HG02885 (cell line): Measurements from ENCODE around the gene SPATA31C1.
"Not testable (repeated sequence)": the region's sequence is repeated elsewhere in the genome, so short reads cannot be mapped to it uniquely, and the experiment has no call there.

Source experiments
- ATAC-seq: cut with Tn5 transposase; IDR thresholded peaks from one replicate; pipeline ENCODE4 v1.9.1; 2021; ENCODE audit warnings: mild to moderate bottlenecking; ENCODE audit not compliant: unreplicated experiment, poor library complexity

Gene SPATA31C1

DNA sequence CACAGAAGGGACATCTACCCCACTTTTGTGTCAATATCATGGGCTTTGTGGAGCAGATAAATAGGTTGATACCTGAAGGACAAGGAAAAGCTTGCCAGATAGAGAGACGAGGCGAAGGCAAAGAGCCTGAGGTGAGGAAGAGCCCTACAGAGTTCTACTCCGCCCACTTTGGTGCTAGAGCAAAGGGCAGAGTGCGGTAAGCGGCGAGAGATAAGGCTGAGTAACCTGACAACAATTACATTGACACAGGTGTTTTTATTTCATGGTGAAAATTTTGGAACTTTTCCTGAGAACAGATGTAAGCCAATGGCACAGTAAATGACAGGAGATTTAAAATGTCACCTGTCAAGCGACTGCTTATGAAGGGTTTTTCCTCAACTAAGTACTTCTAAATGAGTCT lies 16.7 kb downstream of the SPATA31C1 start:
- ATAC-seq = not testable (repeated sequence)

DNA sequence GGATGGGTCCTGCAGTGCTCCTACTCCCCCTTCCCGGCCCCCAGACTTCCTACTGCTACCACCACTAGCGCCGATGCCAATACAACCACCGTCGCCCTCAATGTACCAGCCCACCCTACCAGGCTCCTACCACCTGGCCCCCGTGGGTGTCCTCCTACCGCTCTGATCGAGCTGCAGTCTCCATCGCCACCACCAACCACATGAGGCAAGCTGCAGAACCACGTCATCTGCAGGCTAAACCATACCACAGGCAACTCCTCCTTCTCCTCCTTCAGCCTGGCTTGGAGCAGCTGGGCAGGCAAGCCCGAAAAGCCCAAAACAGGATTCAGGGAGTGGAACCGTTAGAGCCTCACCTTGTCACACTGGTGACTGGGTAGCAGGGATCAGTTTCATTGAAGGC lies 19.6 kb downstream of the SPATA31C1 start:
- ATAC-seq = not testable (repeated sequence)

DNA sequence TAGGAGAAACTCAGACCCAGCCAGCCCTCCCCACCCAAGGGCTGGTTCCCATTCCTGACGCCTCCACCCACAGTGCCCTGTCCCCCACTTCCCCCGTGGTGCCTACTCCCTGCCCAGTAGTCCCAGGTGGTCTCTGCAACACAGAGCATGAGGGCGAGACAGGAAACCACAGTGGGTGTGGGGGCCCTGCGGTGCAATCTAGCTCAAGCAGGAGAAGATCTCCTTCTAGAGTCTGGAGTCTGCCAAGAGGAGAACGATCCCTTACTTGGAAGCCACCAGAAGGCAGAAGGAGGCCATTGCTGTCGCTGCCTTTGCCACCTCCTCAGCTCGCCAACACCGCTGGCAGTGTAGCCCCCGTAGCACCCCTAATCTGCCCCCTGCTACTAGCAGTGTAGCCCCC lies 20.2 kb downstream of the SPATA31C1 start:
- not testable (repeated sequence) for ATAC-seq

DNA sequence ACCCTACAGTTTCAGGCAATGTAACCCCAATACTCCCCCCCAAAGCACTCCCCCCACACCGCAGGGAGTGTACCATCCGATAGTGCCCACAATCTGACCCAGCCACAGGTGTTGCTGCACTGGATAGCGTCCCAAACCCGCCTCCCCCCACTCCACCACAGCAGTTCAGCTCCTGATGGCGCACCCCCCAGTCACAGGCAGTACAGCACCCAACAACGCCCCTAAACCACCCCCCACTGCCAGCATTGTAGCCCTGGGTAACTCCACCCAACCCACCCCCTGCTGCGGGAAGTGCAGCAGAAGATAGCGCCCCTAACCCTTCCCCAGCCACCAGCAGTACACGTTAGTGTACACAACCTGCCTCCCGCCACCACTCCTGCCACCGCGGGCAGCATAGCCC lies 20.6 kb downstream of the SPATA31C1 start:
- not testable (repeated sequence) for ATAC-seq

DNA sequence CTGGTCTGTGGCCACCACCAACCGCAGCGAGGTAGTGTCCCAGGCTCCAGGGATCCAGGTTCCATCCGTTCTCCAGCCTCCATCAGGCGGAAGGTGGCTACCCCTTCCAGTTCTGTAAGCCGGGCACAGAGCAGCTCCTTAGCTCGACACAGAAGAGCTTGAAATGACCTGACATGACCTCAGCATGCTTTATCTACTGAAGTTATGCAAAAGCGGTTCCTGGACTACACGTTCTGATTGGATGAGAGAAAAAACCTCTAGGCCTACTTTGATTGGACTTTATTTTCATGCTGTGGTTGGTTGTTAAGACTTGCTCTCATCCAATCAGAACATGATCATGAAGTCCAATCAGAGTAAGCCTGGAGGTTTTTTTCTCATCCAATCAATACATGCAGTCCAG lies 21.3 kb downstream of the SPATA31C1 start:
- ATAC-seq = not testable (repeated sequence)

DNA sequence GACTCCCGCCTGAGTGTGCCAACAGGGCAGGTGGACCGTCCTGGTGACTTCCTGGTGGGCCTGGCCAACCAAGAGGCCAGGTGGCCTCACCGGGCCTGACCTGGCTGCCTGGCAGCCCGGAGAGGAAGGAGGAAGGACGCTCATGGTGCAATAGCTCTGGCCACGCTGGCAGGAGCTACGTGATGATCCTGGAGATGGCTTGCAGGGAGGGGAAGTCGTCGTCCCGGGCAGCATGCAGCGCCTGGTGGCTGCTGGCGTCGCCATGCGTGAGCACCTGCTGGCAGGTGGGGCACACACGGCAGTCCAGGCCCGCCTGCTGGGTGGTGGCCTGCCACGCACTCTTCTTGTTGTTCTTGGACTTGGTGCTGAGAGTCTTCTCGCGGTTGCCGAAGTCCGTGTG lies 26.3 kb downstream of the SPATA31C1 start:
- no peak for ATAC-seq

DNA sequence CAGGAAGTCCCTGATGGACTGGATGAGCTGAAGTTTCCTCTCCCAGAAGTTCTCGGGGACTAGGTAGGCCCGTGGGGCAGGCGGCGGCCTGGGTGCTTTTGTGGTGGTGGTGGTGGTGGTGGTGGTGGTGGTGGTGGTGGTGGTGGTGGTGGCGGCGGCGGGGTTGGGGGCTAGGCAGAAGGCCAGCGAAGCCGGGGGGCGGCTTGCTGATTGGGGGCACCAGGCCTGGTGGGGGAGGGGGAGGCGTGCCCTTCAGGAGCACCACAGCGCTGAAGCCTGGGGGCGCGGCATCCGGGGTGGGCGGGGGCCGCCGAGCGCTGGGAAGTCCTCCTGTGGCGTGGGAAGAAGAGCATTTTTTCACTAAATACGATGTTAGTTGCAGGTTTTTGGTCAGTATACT lies 26.9 kb downstream of the SPATA31C1 start:
- no peak for ATAC-seq

DNA sequence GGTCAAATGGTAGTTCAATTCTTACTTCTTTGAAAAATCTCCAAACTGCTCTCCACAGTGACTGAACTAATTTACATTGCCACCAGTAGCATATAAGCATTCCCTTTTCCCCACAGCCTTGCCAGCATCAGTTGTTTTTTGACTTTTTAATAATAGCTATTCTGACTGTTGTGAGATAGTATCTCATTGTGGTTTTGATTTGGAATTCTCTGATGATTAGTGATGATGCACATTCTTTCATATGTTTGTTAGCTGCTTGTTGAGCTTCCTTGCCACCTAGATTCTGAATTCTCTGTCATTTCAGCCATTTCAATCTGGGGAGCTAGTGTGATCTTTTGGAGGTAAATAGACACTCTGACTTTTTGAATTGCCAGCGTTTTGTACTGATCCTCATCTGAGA lies 32.5 kb downstream of the SPATA31C1 start:
- no peak for ATAC-seq

DNA sequence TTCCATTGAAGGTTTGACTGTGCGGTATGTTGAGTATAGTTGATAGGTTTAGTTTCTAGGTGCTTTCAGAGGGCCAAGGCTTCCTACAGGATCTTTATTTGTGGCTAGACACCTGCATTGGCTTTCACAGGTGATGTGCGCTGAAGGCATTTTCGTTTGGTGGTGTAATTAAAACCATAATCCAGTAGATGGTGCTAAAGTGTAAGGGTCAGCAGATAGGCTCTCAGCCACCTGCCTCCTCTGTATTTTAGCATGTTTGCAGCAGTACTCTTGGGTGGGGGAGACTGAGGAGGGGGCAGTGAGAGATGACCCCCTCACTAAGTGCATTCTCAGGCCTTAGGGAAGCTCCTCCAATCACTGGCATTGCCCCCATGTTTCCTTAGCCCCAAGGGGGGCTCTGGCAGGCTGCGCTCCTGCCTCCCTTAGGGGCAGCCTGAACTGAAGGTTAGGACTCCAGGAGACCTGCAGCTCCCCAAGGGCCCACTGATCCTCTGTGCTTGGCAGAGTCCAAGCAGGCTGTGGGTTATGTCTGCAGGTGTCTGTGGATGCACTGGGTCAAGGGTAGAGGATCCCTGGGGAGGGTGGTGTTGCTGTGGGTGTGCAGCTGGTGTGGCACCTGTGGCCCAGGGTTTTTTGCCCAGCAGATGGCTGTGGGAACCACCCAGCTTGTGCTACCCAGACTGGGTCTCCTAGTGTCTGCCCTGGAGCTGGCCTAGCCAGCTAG lies 33.2 kb downstream of the SPATA31C1 start:
- no peak for ATAC-seq

DNA sequence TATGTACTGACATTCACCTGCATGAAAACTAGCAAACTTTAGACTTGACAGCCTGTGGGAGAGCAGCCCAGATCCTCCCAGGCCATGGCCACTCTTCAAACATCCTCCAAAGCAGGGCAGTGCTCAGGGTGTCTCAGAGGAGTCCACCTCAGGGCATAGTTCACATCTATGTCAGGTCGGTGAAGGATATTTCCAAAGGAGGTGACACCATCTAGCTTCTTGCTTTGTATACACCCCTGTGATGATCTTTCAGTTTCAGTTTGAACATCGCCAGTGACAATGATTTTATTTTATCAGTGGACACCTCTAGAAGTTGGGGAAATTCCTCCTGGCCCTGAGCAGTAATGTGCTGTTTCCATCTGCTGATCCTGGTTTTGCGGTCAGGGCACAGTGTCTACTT lies 36.5 kb downstream of the SPATA31C1 start:
- ATAC-seq = no peak

DNA sequence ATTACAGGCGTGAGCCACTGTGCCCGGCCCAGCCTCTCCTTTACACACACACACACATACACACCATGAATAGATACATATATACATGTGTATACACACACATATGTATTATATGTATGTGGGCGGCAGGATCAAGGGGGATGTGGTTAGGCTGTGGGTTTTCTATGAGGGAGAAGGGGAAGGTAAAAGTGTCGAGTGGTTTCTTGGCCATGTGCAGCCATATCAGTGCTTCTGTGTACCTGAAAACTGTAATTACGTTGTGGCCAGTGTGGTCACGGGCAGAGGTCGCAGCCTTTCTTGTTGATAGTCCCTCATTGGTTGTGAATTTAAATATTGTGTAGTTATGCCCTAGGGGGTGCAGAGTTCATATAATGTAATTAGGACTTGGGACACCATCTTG lies 40.1 kb downstream of the SPATA31C1 start:
- no peak for ATAC-seq

DNA sequence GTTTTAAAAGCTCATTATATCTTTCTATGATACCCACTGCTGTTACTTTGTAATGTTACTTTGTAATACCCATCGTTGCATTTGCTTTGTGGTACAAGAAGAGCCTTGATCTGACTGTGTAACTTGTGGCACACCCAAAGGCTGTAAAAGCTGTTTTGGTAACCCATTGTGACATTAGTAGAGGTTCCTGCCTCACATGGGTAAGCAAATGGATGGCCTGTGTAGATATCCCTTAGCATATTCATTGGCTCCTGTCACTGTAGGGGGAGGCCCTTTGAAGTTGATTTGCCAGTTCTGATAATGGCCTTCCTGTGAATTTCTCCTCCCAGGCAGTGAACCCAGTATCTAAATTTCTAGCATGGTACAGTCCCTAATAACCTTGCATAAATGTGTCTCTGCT lies 40.8 kb downstream of the SPATA31C1 start:
- no peak for ATAC-seq

DNA sequence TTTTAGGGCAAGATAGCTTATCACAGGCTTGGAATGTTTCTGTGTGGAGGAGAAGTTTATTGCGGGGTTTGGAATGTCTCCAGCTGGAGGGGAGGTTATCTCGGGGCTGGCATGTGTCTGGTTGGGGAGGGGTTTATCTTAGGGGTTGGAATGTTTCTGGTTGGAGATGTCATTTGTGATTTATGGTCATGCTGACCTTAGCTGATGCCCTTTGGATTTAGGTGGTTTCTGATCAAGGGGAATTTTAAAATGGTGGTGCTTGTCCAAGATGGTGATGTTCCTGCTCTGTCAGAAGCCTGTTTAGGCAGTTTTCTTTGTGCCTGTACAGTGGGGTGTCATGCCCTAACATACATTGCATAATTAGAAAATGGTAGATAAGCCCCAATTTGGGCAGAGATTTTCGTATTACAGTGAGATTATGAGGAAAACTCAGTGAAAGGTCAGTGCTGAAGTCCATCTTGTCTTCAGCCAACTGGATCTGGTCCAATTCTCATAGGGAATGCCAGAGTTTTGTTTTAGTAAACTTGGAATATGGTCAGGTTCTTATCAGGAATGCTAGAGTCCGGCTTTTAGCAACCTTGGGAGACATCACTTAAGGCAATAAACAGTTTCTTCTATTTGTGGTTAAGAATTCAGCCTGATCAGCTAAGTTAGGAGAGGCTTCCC lies 42.3 kb downstream of the SPATA31C1 start:
- ATAC-seq = no peak

DNA sequence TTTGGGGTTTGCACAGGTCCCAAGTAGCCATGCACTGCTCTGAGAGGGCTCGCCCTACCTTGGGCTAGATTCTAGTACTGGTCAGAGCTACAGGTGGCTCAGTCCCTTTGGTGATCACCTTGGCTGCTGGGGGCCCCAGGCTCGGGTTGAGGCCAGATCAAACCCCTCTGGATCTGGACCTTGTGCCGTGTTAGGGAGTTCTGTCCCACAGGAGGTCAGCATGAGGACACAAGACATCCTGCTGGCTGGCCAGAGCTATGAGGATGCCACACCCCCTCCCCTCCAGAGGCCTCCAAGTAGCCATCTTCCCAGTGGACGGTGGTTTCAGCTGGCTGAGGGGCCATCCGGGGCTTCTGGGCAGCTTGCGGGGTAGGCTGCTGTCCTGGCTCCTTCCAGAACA lies 46.0 kb downstream of the SPATA31C1 start:
- no peak for ATAC-seq

DNA sequence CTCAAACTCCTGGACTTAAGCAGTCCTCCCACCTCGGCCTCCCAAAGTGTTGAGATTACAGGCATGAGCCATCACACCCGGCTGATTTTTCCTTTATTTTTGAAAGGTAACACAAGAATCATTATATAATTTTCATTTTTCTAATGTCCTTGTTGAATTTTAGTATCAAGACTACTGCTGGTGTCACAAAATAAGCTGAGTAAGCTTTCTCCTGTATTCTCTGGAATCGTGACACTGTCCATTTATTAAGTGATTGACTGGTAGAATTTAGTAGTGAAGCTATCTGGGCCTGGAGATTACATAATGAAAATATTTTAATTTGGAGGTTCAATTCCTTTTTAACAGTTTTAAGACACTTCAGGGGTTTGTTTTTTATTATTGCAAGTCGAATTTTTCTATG lies 47.1 kb downstream of the SPATA31C1 start:
- no peak for ATAC-seq

DNA sequence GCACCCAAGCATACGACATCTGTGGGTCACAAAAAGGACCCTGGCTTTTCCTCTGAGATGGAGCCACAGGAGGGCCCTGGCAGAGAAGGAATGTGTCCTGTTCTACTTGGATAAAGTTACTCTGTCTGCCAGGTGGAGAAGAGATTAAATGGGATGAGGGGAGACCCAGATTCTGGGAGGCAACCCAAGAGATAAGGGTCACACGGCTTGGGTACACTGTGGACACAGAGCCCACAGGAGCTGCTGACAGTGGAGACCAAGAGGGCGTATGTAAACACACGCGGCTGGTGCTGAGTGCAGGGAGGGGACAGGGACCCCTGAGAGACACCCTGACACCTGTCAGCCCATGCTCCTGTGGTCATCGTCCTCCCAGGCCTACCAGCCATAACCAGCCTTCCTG lies 50.4 kb downstream of the SPATA31C1 start:
- no peak for ATAC-seq

DNA sequence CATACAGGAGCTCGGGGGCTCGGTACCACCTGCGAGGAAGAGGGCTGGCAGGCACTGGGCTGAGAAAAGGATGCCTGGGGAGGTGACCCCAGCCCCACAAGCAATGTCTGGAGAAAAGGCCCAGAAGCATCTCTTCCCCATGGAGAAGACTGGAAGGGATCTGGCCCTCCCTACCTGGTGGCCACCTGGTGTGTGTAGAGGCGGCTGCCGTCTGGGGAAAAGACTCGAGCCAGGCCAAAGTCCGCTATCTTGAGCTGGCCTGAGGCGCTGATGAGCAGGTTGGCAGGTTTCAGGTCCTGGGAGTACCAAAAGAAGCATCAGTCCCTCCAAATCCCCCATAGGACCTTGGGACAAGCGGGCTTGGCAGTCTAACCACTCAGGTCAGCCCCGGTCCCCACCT lies 52.8 kb downstream of the SPATA31C1 start:
- no peak for ATAC-seq

DNA sequence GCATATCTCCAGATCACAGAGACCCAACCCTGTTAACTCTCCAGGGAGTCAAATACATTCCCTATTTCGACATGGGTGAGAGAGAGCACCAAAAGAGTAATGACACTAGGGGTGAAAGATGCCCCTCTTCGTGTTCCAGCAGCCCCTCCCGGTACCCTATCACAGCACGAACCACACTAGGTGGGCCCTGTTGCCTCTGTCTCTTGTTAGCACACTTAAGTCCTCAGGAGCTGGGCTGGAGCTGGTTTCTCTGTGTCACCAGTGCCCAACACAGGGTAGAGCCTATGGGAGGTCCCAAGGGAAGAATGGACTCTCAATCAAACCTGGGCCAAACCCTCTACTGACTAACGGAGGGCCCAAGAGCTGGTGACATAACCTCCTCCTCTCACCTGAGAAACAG lies 55.4 kb downstream of the SPATA31C1 start:
- ATAC-seq = no peak
